MV-4-11 (cell line): ENCODE results near the gene WFDC9.
"Not testable (repeated sequence)": the region's sequence is repeated elsewhere in the genome, so short reads cannot be mapped to it uniquely, and the experiment has no call there.

Source experiments
- DNase-seq: peaks from one replicate; lab custom pipeline; 2025; lab: John Stamatoyannopoulos, UW

Gene WFDC9

DNA sequence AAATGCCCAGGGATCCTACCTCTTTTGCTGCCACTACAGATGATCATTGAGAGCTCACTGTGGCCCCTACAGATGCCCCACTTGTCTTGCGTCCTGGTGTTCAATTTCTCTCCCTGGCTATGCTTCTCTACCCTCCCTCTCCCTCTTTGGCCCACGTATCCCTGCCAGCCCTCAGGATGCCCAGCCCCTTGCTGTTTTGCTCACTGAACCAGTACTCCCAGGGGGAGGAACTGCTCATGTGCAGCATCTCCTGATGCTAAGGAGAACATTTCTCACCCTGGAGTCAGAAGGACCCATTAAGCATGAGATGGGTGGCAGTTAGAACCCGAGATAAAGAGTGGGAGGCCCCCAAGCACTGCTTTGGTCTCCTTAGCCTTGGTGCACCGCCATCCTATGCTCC lies at the start of gene WFDC9:
Gene WFDC9 (minus strand): TSS at position 101 of the 400 bp plus-strand sequence. CDS start 21,103 bp downstream, outside the sequence.
- no peak for DNase-seq

DNA sequence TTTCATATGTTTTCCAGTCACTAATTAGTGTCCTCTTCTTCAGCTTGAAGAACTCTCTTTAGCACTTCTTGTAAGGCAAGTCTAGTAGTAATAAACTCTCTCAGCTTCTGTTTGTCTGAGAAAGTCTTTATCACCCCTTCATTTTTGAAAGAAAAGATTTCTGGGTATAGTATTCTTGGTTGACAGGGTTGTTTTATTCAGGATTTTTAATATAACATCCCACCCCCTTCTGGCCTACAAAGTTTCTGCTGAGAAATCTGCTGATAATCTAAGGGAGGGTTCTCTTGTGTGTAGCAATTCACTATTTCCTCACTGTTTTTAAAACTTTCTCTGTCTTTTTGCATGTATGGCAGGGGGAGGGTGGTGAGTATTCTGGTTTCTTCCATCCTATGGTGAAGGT lies 48.6 kb upstream of the WFDC9 start:
- DNase-seq = no peak

DNA sequence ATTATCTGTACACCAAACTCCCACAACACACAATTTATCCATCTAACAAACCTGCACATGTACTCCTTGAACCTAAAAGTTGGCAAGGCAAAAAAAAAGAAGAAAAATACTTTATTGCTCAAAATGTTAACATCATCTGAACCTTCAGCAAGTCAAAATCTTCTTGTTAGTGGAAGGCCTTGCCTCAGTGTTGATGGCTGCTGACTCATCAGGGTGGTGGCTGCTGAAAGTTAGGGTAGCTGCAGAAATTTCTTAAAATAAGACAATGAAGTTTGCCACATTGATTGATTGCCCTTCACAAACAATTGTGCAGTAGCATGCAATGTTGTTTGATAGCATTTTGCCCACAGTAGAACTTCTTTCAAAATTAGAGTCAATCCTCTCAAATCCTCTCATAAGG lies 41.7 kb upstream of the WFDC9 start:
- DNase-seq = no peak

DNA sequence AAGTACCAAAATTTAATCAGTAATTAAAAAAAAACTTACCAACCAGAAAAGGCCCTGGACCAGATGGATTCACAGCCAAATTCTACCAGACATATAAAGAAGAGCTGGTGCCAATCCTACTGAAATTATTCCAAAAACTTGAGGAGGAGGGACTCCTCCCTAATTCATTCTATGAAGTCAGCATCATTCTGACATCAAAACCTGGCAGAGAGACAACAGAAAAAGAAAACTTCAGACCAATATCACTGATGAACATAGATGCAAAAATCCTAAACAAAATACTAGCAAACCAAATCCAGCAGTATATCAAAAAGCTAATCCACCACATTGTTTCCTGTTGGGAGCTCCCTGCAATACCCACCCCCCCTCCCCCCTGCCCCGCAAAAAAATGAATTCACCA lies 39.1 kb upstream of the WFDC9 start, which contains the start of gene WFDC11:
Gene WFDC11 (minus strand): TSS at position 101 of the 400 bp plus-strand sequence. CDS start 19,639 bp downstream, outside the sequence.
- DNase-seq = no peak

DNA sequence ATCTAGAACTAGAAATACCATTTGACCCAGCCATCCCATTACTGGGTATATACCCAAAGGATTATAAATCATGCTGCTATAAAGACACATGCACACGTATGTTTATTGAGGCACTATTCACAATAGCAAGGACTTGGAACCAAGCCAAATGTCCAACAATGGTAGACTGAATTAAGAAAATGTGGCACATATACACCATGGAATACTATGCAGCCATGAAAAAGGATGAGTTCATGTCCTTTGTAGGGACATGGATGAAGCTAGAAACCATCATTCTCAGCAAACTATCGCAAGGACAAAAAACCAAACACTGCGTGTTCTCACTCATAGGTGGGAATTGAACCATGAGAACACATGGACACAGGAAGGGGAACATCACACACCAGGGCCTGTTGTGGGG lies 26.0 kb upstream of the WFDC9 start:
- not testable (repeated sequence) for DNase-seq

DNA sequence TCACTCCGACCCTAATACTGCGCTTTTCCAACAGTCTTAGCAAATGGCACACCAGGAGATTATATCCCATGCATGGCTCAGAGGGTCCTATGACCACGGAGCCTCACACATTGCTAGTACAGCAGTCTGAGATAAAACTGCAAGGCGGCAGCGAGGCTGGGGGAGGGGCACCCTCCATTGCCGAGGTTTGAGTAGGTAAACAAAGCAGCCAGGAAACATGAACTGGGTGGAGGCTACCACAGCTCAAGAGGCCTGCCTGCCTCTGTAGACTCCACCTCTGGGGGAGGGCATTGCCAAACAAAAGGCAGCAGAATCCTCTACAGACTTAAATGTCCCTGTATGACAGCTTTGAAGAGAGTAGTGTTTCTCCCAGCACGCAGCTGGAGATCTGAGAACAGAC lies 20.6 kb upstream of the WFDC9 start:
- not testable (repeated sequence) for DNase-seq

DNA sequence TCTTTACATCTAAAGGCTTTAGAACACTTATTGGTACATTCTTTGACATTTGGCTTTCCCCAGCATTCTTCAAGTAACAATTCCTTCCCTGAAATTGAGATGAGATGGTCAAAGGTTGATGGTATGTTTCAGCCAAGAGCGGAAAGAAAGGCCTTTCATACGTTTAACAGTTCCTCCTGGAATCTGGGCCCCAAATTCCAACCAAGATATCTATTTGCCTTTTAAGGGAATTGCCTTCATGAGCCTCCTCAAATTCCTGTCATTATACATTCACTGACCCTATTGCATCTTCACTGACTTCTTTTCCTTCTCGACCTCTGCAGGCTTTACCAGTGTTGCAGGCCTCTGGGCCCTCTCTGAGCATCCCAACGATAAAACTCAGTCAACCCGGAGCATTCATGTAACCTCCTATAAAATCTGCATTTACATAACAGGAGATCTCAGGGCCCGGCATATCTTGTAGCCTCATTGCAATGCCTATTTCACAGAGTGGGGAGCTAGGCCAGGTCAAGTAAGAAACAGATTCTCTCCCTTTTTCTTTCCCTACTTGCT lies 18.3 kb upstream of the WFDC9 start:
- no peak for DNase-seq

DNA sequence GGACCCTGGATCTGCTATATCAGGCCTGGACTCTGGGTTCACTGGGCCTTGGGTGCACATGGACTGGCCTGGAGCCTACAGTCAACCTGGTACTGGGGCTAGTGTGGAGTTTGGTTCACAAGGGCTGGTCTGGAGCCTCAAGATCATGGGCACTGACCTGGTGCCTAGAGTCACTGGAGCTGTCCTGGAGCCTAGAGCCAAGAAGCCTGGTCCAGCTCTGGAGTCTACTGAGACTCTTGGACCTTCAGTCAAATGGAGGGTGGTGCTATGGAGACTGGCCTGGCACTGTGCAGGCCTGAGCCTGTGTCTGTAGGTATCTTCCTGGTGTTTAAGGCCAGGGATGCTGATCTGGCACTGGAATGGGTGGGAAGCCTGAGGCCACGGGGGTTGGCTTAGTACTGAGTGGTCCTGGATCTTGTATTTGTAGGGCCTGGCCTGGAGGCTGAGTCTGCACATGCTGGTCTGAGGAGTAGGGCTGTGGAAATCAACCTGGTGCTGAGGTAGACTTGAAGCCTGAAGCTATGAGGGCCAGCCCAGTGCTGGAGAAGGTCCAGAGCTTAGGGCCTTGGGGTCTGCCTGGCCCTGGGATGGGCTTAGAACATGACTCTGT lies 16.5 kb upstream of the WFDC9 start:
- DNase-seq = no peak

DNA sequence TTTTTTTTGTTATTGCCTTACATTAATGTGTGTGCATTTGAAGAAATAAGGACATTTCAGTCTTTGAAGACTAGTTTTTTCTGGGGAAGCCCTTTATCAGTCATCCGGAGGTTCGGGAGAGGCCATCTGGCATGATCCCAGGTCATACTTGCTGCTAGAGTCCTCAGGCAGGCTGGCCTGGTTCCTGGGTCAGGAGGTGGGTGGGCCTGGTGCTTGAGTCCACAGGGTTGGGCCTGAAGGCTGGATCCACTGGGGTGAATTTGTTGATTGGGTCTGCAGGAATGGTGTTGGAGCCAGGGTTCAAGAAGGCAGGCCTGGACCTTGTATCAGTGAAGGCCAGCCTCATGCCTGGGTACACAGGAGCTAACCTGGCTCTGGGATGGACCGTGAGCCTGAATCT lies 15.8 kb upstream of the WFDC9 start:
- DNase-seq = no peak

DNA sequence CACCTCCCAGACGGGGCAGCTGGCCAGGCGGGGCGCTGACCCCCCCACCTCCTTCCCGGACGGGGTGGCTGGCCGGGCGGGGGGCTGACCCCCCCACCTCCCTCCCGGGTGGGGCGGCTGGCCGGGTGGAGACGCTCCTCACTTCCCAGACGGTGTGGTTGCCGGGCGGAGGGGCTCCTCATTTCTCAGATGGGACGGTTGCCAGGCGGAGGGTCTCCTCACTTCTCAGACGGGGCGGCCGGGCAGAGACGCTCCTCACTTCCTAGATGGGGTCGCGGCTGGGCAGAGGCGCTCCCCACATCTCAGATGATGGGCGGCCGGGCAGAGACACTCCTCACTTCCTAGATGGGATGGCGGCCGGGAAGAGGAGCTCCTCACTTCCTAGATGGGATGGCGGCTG lies 14.8 kb upstream of the WFDC9 start:
- not testable (repeated sequence) for DNase-seq

DNA sequence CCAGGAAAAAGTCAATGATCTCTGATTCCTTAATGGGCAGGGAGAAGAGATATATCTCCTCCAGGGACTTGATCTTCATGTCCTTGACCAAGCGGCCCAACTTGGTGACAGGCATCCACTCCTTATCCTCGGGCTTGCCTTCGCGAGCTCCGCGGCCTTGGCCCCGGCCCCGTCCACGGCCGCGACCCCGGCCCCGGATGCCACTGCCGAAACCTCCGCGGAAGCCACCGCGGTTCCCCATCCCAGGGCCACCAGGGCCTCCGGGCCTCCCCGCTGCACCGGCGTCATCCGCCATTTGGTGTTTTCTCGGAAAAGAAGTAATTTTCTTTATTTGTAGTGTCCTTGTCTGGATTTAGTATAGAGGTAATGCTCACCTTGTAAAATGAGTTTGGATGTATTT lies 10.0 kb upstream of the WFDC9 start:
- DNase-seq = not testable (repeated sequence)

DNA sequence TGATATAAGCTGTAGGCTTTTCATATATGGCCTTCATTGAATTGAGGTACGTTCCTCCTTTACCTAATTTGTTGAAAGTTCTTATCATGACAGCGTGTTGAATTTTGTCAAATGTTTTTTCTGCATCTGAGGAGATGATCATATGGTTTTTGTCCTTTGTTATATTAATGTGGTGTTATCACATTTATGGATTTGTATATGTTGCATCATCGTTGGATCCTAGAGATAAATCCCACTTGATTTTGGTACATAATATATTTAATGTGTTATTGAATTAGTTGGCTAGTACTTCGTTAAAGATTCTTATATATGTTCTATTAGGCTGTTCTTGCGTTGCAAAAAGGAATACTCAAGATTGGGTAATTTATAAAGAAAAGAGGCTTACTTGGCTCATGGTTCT lies 8.6 kb upstream of the WFDC9 start:
- DNase-seq = no peak

DNA sequence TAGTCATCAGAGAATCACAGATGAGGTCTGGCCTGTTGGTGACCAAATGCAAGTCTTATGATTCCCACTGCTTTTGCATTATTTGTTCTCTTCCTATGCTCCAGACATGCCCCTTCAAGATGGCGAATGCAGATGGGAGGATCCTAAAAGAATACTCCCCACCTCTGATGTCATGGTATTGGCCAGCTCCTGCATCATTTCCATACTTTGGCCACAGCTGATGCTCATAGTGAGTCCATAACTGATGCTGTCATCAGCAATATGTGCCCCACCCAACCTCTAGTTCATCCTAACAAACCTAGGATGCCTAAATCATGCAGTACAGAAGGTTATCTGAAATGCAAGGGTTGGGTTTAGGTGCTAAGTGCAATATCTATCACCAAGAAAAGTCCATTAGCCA lies 5.4 kb upstream of the WFDC9 start:
- DNase-seq = no peak

DNA sequence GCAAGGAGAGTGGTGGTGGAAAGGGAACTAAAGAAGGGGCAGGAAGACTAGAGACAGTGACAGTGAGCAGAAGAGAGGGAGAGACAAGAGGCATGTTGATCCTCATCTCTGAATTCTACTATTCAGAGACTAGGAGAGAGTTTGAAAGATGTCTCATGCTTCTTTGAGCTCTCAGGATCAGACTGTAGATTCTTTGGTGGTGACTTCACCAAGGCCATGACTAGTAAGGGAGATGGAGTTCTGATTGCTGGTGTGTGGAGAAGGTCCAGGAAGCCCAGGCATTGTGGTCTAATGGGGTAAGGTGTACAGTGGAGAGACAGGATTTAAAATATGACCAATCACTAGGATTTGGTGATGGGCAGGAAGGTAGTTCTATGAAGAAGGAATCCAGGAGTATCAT lies 713 bp downstream of the WFDC9 start:
- DNase-seq = no peak

DNA sequence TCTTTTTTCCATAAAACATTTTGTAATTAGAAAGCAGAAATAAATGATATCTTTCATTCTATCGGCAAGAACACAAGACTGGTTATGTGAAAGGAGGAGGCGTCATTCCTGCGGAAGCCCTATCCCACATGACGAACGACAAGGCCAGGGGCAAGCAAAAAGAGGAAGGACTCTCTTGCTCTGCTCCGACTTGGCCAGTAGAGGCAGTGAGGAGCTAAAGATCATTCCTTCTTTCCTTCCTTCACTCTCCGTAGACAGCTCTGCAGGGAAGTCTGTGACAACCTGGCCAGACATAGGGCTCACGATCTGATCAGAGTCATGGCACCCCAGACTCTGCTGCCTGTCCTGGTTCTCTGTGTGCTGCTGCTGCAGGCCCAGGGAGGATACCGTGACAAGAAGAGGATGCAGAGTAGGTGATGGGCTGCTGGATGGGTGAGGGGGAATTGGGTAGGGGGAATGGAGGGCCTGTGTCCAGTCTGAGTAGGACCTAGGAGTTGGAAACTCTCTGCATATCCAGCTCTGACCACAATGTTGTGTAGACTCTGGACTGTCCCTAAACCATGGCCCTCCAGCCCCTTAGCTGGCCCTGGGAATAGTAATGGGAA lies 1.5 kb downstream of the WFDC9 start, which contains the start of gene WFDC10A:
Gene WFDC10A (plus strand): TSS at position 244 of the 605 bp plus-strand sequence. CDS start 75 bp downstream, at position 319.
- peak; percentile 85 for DNase-seq

DNA sequence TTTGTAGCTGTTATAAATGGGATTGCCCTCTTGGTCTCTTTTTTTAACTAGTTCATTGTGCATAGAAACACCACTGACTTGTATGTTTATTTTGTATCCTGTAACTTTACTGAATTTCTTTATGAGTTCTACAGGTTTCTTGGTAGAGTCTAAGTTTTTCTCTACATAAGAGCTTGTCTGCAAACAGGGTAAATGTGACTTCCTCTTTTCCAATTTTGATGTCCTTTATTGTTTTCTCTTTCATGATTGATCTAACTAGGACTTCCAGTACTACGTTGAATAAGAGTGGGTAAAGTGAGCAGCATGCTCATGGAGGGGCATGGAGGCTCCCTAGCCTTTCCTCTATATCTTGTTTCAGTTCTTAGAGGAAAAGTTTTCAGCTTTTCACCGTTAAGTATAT lies 4.5 kb downstream of the WFDC9 start:
- DNase-seq = peak; percentile 15

DNA sequence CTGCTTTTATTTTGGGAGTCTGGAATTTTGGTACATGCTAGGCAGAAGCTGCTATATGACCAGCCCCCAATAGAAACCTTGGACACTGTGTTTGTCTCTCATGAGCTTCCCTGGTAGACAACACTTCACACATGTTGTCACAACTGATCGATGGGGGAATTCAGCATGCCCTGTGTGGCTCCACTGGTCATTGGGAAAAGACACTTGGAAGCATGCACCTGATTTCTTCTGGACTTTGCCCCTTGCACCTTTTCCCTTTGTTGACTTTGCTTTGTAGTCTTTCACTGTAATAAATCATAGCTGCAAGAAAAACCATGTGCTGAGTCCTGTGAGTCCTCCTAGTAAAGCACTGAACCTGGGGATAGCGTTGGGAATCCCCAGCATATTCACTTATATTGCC lies 9.5 kb downstream of the WFDC9 start:
- no peak for DNase-seq

DNA sequence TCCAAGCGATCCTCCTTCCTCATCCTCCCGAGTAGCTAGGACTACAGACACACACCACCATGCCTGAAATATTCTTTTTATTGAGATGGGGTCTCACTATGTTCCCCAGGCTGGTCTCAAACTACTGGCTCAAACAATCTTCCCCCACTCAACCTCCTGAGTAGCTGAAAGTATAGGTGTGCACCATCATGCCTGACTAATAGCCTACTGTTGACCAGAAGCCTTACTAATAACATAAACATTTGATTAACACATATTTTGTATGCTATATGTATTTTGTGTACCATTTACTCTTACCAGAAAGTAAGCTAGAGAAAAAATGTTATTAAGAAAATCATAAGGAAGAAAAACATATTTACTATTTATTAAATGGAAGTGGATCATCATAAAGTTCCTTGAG lies 13.5 kb downstream of the WFDC9 start:
- DNase-seq = no peak

DNA sequence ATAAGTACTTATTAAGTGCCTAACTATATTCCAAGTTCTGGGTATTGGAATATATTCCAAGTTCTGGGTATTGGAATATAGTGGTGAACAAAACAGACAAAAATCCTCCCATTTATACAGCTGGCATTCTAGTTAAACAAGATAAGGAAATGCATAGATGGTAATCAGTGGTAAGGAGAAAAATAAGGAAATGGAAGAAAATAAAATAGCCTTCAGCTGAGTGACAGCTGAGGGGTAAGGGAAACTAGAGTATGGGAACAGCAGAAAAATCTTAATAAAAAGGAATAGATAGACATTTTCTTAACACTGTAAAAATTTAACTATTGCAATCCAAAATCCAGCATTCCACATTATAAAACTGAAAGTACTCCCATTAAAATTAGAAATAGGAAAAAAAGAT lies 18.8 kb downstream of the WFDC9 start:
- peak; percentile 43 for DNase-seq

DNA sequence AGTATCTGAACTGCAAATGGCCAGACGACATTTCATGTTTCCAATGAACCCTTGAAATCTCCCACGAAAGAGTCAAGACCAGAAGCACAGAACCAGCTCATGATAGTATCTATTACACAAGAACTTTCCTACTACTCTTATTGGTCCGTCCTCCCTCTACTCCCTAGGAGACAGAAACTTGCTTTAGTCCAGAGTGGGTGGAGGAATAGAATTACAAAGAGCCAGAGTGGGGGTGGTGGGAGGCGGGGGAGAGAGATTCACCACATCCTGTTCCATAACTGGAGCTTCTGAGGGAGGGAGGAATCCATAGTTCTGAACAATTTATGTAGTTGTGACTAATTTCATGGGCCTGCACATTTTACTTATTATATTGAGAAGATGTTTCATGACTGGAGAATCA lies 20.0 kb downstream of the WFDC9 start:
- peak; percentile 88 for DNase-seq

DNA sequence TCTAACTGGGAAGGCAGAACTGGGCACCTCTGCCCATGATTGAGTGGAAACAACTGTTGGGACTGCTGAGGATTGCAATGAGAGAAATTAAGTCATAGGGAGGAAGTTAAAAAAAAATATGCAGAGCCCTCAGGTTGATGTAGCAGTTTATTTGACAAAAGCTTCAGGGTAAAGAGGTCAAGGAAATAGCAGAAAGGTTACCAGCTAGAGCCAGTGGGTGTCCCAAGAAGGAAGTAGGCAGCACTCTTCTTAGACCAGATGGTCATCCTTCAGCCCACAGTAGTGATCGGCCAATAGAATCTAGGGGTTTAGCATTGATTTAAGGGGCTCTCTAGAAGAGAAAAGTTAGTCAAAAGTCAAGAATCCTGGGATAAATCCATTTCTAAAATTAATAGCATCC lies 23.3 kb downstream of the WFDC9 start:
- no peak for DNase-seq

DNA sequence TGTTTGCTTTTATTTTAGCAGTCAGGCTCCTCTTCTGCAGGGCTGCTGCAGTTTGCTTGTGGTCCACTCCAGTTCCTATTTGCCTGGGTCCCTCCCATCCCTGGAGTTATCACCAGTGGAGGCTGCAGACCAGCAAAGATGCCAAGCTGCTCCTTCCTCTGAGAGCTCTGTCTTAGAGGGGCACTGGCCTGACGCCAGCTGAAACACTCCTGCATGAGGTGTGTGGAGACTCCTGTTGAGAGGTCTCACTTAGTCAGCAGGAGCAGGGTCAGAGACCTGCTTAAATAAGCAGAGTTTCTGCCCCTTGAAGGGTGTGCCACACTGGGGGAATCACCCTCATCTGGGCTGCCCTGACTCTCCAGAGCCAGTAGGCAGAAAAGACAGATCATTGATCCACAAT lies 35.8 kb downstream of the WFDC9 start:
- no peak for DNase-seq

DNA sequence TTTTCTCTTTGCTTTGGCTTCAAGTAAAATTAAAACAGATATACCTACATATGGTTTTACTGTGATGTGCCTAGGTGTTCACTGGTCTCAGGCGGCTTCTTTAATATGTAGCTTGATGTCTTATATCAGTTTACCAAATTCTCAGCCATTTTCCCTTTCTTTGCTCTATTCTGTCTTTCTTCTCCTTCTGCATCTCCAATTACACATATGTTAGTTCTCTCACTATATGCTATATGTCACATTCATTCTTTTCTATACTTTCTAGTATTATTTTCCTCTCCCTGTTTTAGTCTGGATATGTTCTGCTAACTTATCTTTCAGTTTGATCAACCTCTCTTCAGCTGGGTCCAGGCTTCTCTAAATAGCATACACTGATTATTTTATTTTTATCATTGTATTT lies 37.6 kb downstream of the WFDC9 start:
- DNase-seq = no peak
